Suprapubic skin (tissue), 4 donors: ENCODE data around the gene ADAM19. TPM values are rescaled to one million over a fixed set of nuclear protein-coding genes. Genes with fewer than 3 reads are reported as not detected.
A peak's percentile ranks its signal among the peaks of the same experiment; 100 is the strongest.

Source experiments
- DNase-seq, 2 donors: peaks; one replicate each; pipeline ENCODE4 v3.0.0-alpha.2; 2019; ENCODE audit warnings: low spot score in 2 of 2
- H3K27ac ChIP-seq: fragments of 200-600 bp; sonication (generic); one replicate; pipeline ENCODE4 v1.5.1; 2019
- H3K27me3 ChIP-seq: fragments of 200-600 bp; sonication (generic); one replicate; pipeline ENCODE4 v1.5.1; 2019
- H3K36me3 ChIP-seq: fragments of 200-600 bp; sonication (generic); one replicate; pipeline ENCODE4 v1.5.1; 2019
- H3K4me1 ChIP-seq: fragments of 200-600 bp; sonication (generic); one replicate; pipeline ENCODE4 v1.5.1; 2019
- H3K4me3 ChIP-seq: fragments of 200-600 bp; sonication (generic); one replicate; pipeline ENCODE4 v1.5.1; 2019; ENCODE audit warnings: mild to moderate bottlenecking
- H3K9me3 ChIP-seq: fragments of 200-600 bp; sonication (generic); one replicate; pipeline ENCODE4 v1.5.1; 2019
- CTCF ChIP-seq, 2 donors: fragments of 200-600 bp in 1 of 2; fragments of 450-650 bp in 1 of 2; sonication (generic) in 1 of 2; IDR thresholded peaks; one replicate each; pipeline ENCODE4 v1.5.1; 2016 to 2019; ENCODE audit warnings: antibody characterized with exemption in 2 of 2, mild to moderate bottlenecking in 1 of 2, moderate library complexity in 1 of 2
- EP300 ChIP-seq: sonication (generic); formaldehyde crosslinking; IDR thresholded peaks from one replicate; pipeline ENCODE4 v1.6.1; 2017; ENCODE audit warnings: antibody characterized with exemption
- POLR2A ChIP-seq, 2 donors: fragments of 450-650 bp; IDR thresholded peaks; one replicate each; pipeline ENCODE4 v1.6.1; 2017; ENCODE audit warnings: antibody characterized with exemption in 2 of 2, mild to moderate bottlenecking in 2 of 2, moderate library complexity in 2 of 2
- POLR2AphosphoS5 ChIP-seq, 3 donors: sonication (generic); formaldehyde crosslinking; IDR thresholded peaks; one replicate each; pipeline ENCODE4 v1.6.1; 2017; ENCODE audit warnings: antibody characterized with exemption in 3 of 3
- WGBS: methylation state at CpG from one replicate; pipeline ENCODE4 v1.1.5; 2018; 5-methylcytosine and 5-hydroxymethylcytosine counted together
- total RNA-seq, 4 donors: library from RNA; depleted of rRNA; stranded (reverse); fragments of >200 nt; gene quantifications; one replicate each; pipeline ENCODE4 v1.1.0, GENCODE V29; 2016

Gene ADAM19
- total RNA-seq, 4 donors from 2014 or later: 0.42 to 2.6 (median 1.3) TPM

GRCh38 chr5:157447201-157447637, 128.4 kb downstream of the ADAM19 start:
- peak overlapping the region; percentile 80 for H3K27ac ChIP-seq
- H3K36me3 ChIP-seq: no peaks in the 10 kb centered on the region
- no peak for DNase-seq
- TF ChIP-seq EP300 (no peak), POLR2AphosphoS5 (IDR thresholded peaks at IDR 0.05) (no peak), CTCF (IDR thresholded peaks at IDR 0.05) (no peak), POLR2A (IDR thresholded peaks at IDR 0.05) (no peak)
- peaks cover 43% of the 10 kb centered on the region for H3K4me1 ChIP-seq
- no peaks in the 10 kb centered on the region for H3K9me3 ChIP-seq
- H3K27me3 ChIP-seq: no peaks in the 10 kb centered on the region
- H3K4me3 ChIP-seq: no peak overlapping the region
- 45% methylated on average over 8 of the region's 13 CpGs for WGBS

DNA sequence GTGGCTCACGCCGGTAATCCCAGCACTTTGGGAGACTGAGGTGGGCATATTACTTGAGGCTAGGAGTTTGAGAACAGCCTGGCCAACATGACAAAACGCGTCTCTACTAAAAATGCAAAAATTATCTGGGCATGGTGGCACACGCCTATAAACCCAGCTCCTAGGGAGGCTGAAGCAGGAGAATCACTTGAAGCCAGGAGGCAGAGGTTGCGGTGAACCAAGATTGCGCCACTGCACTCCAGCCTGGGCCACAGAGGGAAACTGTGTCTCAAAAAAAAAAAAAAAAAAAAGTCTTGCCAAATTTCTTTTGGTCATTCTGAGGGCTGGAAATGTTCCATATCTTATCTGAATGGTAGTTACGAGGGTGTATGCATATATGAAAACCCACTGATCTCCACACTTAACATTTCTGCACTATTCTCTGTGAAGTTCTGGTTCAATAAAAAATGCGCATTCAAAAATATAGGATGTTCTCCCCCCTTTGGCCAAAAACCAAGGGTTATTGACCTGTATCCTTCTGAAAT, 129.1 kb downstream of the ADAM19 start:
- H3K27ac ChIP-seq: peak overlapping the region; percentile 80
- H3K9me3 ChIP-seq: no peaks in the 10 kb centered on the region
- 64% methylated on average over 9 of the region's 9 CpGs for WGBS
- H3K4me1 ChIP-seq: peaks cover 43% of the 10 kb centered on the region
- no peak for TF ChIP-seq POLR2A (IDR thresholded peaks at IDR 0.05)
- no peak for TF ChIP-seq EP300
- no peak for TF ChIP-seq POLR2AphosphoS5 (IDR thresholded peaks at IDR 0.05)
- no peak for TF ChIP-seq CTCF (IDR thresholded peaks at IDR 0.05)
- H3K36me3 ChIP-seq: no peaks in the 10 kb centered on the region
- DNase-seq: no peak
- no peaks in the 10 kb centered on the region for H3K27me3 ChIP-seq
- no peak overlapping the region for H3K4me3 ChIP-seq

GRCh38 chr5:157445745-157446411, 129.7 kb downstream of the ADAM19 start:
- Histone ChIP-seq H3K4me3 (no peak overlapping the region), H3K27me3 (no peaks in the 10 kb centered on the region), H3K27ac (no peak overlapping the region), H3K36me3 (no peaks in the 10 kb centered on the region), H3K9me3 (no peaks in the 10 kb centered on the region), H3K4me1 (peaks cover 43% of the 10 kb centered on the region)
- no peak for DNase-seq
- TF ChIP-seq CTCF (IDR thresholded peaks at IDR 0.05) (no peak), EP300 (no peak), POLR2AphosphoS5 (IDR thresholded peaks at IDR 0.05) (no peak), POLR2A (IDR thresholded peaks at IDR 0.05) (no peak)
- WGBS: 75% methylated on average over 5 of the region's 5 CpGs

DNA sequence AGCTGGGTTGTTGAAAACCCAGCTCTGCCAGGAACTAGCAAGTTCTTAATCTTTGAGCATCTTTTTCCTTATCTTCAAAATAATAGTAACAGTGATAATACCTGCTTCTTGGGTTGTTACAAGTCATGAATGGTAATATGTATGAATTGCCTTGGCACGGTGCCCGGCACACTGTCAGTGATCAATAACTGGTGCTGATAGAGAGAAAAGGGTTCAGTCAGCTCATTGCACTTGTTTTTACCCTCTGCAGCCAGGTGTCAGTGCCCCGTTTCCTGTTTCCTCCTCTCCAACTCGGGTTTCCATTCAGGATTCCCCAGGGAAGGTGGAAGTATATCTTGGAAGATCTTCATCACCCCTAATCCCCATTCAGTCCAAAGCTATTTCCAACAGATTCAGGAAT, 131.4 kb downstream of the ADAM19 start:
- 65% methylated on average over 4 of the region's 4 CpGs for whole genome bisulfite sequencing
- Histone ChIP-seq H3K36me3 (no peaks in the 10 kb centered on the region), H3K4me3 (no peak overlapping the region), H3K27me3 (no peaks in the 10 kb centered on the region), H3K4me1 (peaks cover 33% of the 10 kb centered on the region), H3K9me3 (no peaks in the 10 kb centered on the region), H3K27ac (no peak overlapping the region)
- no peak for TF ChIP-seq EP300
- TF ChIP-seq POLR2A (IDR thresholded peaks at IDR 0.05): no peak
- no peak for TF ChIP-seq POLR2AphosphoS5 (IDR thresholded peaks at IDR 0.05)
- no peak for TF ChIP-seq CTCF (IDR thresholded peaks at IDR 0.05)
- no peak for DNase-seq

DNA sequence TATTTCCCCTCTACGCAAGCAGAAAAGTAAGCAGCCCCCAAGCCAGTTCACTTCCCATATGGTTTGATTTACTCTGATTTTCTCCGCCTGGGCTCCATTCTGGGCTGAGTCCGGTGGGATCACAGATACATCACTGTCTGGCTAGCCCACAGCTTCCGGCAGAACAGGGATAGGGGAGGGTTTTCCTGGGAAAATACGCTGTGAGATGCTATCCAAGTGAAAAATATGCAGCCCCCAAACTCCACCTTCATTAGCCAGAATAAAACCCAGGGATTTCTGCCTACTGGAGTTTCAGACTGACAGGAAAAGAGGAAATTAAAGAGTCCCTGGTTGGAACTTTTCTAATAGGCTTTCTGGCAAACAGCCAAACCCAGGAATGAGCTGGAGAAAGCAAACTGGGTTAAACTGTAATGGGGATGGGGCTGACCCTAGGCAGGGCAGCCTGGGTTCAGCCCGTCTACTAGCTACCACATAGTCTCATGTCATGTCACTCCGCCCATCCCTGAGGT, 132.5 kb downstream of the ADAM19 start:
- H3K27ac ChIP-seq: no peak overlapping the region
- WGBS: 63% methylated on average over 7 of the region's 7 CpGs
- no peak overlapping the region for H3K4me3 ChIP-seq
- peaks cover 23% of the 10 kb centered on the region for H3K4me1 ChIP-seq
- DNase-seq: no peak
- H3K9me3 ChIP-seq: no peaks in the 10 kb centered on the region
- TF ChIP-seq POLR2A (IDR thresholded peaks at IDR 0.05) (no peak), POLR2AphosphoS5 (IDR thresholded peaks at IDR 0.05) (no peak), EP300 (no peak), CTCF (IDR thresholded peaks at IDR 0.05) (no peak)
- no peaks in the 10 kb centered on the region for H3K27me3 ChIP-seq
- no peaks in the 10 kb centered on the region for H3K36me3 ChIP-seq
